Suppressor macrophage treated with lipopolysaccharide for 1 hour (primary cell): Measurements from ENCODE around the gene LAMA2.

Source experiments
- DNase-seq, 3 donors: peaks; one replicate each; pipeline ENCODE4 v3.0.0-alpha.2; 2020 to 2022

LAMA2 gene

DNA sequence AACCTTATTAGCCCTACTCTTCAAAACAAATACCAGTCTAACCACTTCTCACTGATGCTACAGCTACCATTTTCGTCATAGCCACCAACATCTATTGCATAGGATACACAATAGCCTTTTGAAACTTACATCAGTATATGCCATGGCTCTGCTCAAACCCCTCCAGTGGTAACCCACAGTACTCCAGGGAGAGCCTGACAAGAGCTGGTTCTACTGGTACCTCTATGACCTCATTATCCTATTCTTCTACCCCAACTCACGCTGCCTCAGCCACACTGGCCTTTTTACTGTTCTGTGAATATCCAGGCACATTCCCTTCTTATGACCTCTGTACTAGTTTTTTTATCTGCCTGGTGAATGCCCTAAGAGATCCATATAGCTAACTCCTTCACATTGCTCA lies 669.5 kb downstream of the LAMA2 start:
- no peak for DNase-seq

DNA sequence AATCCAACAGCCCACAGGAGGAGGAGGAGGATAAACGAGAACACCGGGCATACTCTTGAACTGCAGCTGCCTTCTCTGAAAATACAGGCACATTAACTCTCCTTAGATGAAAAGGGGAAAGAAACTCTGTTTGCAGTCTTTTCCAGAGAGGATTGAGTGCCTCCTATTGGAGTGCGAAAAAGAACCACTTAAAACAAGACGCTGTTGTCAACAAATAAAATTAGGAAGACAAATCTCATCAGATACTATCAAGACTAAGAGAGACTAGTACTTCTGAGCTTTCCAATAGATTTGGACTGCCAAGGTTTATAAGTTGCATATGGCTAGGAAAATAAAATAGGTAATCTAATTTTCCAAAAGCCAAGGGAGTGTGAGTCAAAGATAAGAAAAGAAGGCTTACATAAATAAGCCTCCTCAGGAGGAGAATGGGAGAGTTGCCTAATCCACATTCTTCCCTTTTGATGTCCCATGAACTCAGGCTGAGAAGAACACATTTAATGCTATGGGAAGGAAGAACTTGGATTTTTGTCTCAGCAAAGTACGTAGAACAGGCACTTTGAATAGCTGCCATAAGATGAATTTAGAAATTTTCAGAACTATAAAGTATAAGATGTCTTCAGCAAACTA lies 672.4 kb downstream of the LAMA2 start:
- peak in 1 of 3 donors; percentile 15 for DNase-seq

GRCh38 chr6:129558248-129558647 lies 675.3 kb downstream of the LAMA2 start:
- DNase-seq, result no peak

- no peak for DNase-seq
Observed at GRCh38 chr6:129565366-129565765, 682.4 kb downstream of the LAMA2 start.

DNA sequence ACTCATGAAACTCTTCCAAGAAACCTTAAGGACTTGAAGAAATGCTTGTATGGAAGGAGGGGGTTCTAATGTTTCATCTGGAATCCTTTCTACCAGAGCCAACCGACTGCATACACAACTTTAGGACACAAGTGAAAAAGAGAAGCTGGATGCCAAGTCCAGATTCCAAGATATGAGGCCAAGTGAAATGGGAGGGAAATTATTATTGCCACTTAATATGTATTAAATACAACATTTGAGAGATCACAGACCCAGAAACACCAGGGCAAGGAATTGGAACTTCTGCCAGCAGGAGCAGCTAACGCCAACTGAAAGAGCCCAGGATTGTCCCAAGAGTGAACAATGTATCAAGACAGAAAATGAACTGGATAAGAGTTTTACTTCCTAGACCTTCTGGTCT lies 682.9 kb downstream of the LAMA2 start:
- DNase-seq, result no peak
